Peyer's patch (tissue), 4 donors: Measurements from ENCODE around the gene ZFR. TPM values are rescaled to one million over a fixed set of nuclear protein-coding genes. Genes with fewer than 3 reads are reported as not detected.

Source experiments
- DNase-seq, 3 donors: peaks; one replicate each; pipeline ENCODE4 v3.0.0-alpha.2; 2017 to 2019
- H3K27ac ChIP-seq, 4 donors: fragments of 200-600 bp; sonication (generic); one replicate each; pipeline ENCODE4 v1.5.1; 2016 to 2019
- H3K27me3 ChIP-seq, 2 donors: fragments of 200-600 bp; sonication (generic); one replicate each; pipeline ENCODE4 v1.5.1; 2019
- H3K36me3 ChIP-seq, 3 donors: fragments of 200-600 bp; sonication (generic); one replicate each; pipeline ENCODE4 v1.5.1; 2016 to 2019
- H3K4me1 ChIP-seq, 4 donors: fragments of 200-600 bp; sonication (generic); one replicate each; pipeline ENCODE4 v1.5.1; 2016 to 2019
- H3K4me3 ChIP-seq, 4 donors: fragments of 200-600 bp; sonication (generic); 1 replicate in 3 of 4; 2 replicates in 1 of 4; pipeline ENCODE4 v1.5.1; 2016 to 2019; ENCODE audit warnings: mild to moderate bottlenecking in 1 of 4
- H3K9me3 ChIP-seq, 4 donors: fragments of 200-600 bp; sonication (generic); one replicate each; pipeline ENCODE4 v1.5.1; 2016 to 2019; ENCODE audit warnings: mild to moderate bottlenecking in 1 of 4
- CTCF ChIP-seq, 6 experiments: fragments of 450-650 bp in 4 of 6; fragments of 200-600 bp in 2 of 6; sonication (generic) in 1 of 6; IDR thresholded peaks; one replicate each; pipeline ENCODE4 v1.5.1; 2017 to 2019; ENCODE audit warnings: antibody characterized with exemption in 6 of 6, mild to moderate bottlenecking in 3 of 6, moderate library complexity in 1 of 6
- POLR2A ChIP-seq, 2 donors: fragments of 450-650 bp; IDR thresholded peaks; one replicate each; pipeline ENCODE4 v1.5.1; 2017; ENCODE audit warnings: antibody characterized with exemption in 2 of 2, mild to moderate bottlenecking in 2 of 2, moderate library complexity in 2 of 2
- total RNA-seq, 4 donors: library from RNA; depleted of rRNA; stranded (reverse); fragments of >200 nt; gene quantifications; one replicate each; pipeline ENCODE4 v1.1.0, GENCODE V29; 2016

The ZFR gene
- total RNA-seq, 4 donors from 2014 or later: 33.5 to 66.8 (median 50.9) TPM

- Histone ChIP-seq H3K27ac (no peak overlapping the region), H3K9me3 (no peaks in the 10 kb centered on the region), H3K27me3 (no peaks in the 10 kb centered on the region), H3K4me1 (no peaks in the 10 kb centered on the region), H3K4me3 (no peak overlapping the region), H3K36me3 (no peaks in the 10 kb centered on the region)
- no peak for DNase-seq
- TF ChIP-seq CTCF (IDR thresholded peaks at IDR 0.05) (no peak), POLR2A (IDR thresholded peaks at IDR 0.05) (no peak)
Measured at GRCh38 chr5:32482193-32482592, 37.7 kb upstream of the ZFR start.

DNA sequence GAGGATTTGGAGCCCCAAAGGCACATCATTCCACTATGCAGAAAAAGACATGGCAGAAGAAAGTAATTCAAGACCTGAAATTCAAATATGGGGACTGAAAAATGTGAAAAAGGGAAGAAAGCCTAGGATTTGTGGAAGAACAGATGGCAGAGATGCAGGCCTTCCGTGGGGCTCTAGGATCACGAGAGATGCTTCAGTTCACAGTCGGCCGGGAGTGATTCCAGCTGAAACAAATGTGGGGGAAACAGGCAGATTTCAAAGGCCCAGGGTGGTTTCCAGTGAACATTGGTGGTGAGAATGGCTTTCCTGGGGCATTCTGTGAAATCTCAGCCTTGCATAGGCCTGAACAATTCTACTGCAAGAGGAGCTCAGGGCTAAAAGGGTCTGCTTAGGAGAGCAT lies 34.6 kb upstream of the ZFR start:
- no peak for TF ChIP-seq POLR2A (IDR thresholded peaks at IDR 0.05)
- TF ChIP-seq CTCF (IDR thresholded peaks at IDR 0.05): no peak
- H3K36me3 ChIP-seq: no peaks in the 10 kb centered on the region

DNA sequence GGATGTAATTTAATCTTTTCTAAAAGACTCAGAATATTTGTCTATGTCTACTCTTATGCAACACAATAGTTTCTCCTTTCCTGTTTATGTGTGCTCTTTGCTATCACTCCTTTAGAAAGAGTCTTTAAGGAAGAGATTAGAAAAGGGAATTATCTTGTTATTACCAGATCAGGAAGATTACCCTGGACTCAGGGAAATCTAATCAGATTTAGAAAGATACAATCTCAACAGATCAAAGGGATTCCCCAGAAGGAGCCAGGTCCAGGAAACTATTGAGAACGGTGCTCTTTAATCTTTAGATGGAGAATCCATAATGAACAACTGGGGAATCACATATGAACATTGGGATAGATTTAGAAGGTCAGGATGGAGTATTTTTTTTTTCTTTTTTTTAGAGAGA lies 32.4 kb upstream of the ZFR start:
- TF ChIP-seq CTCF (IDR thresholded peaks at IDR 0.05) (no peak), POLR2A (IDR thresholded peaks at IDR 0.05) (no peak)
- H3K4me3 ChIP-seq: no peak overlapping the region
- H3K9me3 ChIP-seq: no peaks in the 10 kb centered on the region
- H3K27me3 ChIP-seq: no peaks in the 10 kb centered on the region
- no peak overlapping the region for H3K27ac ChIP-seq
- H3K4me1 ChIP-seq: no peaks in the 10 kb centered on the region
- no peaks in the 10 kb centered on the region for H3K36me3 ChIP-seq
- DNase-seq: no peak

More for the DNA sequence above, 34.6 kb upstream of the ZFR start:
- no peak for DNase-seq
- Histone ChIP-seq H3K27me3 (no peaks in the 10 kb centered on the region), H3K9me3 (no peaks in the 10 kb centered on the region), H3K4me1 (no peaks in the 10 kb centered on the region), H3K4me3 (no peak overlapping the region), H3K27ac (no peak overlapping the region)

- Histone ChIP-seq H3K4me3 (no peak overlapping the region), H3K9me3 (no peaks in the 10 kb centered on the region), H3K27me3 (no peaks in the 10 kb centered on the region), H3K36me3 (no peaks in the 10 kb centered on the region), H3K4me1 (no peaks in the 10 kb centered on the region), H3K27ac (no peak overlapping the region)
- TF ChIP-seq POLR2A (IDR thresholded peaks at IDR 0.05) (no peak), CTCF (IDR thresholded peaks at IDR 0.05) (no peak)
- no peak for DNase-seq
Measured at GRCh38 chr5:32475334-32476097, 31.0 kb upstream of the ZFR start.

DNA sequence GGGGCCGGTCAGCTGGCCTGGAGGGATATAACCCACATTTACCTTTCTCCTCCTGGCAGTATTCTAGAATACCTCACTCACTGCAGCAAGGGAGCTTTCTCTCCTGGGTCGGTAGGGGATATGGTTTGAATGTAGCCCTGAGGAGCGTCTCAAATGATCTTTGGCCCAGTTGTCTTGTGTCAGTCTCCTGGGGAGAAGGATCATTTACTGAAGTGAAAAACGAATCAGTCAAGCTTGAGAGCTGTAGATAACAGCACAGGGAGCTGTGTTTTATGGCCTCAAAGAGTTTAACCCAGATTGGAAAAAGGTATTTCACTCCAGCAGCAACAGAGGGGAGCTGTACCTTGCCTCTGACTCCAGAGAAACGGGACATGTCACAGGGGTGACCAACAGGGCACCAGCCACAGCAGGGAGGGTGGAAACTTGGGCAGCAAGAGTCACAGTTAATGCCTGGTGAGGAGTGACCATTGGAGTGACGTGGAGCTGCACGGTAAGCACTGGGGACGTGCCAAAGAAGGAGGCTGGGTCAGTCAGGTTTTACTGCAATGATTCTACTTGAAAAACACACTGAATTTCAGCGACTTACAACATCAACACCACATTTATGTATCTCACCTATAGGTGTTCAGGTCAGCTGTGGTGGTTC lies 29.8 kb upstream of the ZFR start:
- no peak for DNase-seq
- TF ChIP-seq CTCF (IDR thresholded peaks at IDR 0.05): no peak
- TF ChIP-seq POLR2A (IDR thresholded peaks at IDR 0.05): no peak
- H3K27me3 ChIP-seq: no peaks in the 10 kb centered on the region
- H3K4me3 ChIP-seq: no peak overlapping the region
- H3K9me3 ChIP-seq: no peaks in the 10 kb centered on the region
- H3K36me3 ChIP-seq: no peaks in the 10 kb centered on the region
- H3K4me1 ChIP-seq: no peaks in the 10 kb centered on the region
- H3K27ac ChIP-seq: peak overlapping the region in 1 of 4 donors; percentile 5
